PC-3 (cell line): ENCODE data around the gene ZMYND11. TPM values are rescaled to one million over a fixed set of nuclear protein-coding genes. Genes with fewer than 3 reads are reported as not detected.

Experiments
- ATAC-seq: fragments of 200-7000 bp; cut with Tn5 transposase; 2 replicates; pipeline ENCODE4 v1.9.1; 2020; ENCODE audit warnings: mild to moderate bottlenecking, moderate library complexity
- BruUV-seq: library from RNA; stranded (reverse); fragments of 400-500 nt; replicated peaks from 2 replicates; lab custom pipeline; 2021; lab: Mats Ljungman, UMichigan
- CTCF ChIA-PET: fragments of 300-600 bp; sonication (Branson Sonifier 250); formaldehyde crosslinking; loops from one replicate; lab custom pipeline; 2022; ENCODE audit warnings: antibody characterized with exemption; lab: Charles Lee
- POLR2A ChIA-PET: fragments of 300-600 bp; sonication (Branson Sonifier 250); formaldehyde crosslinking; loops from one replicate; lab custom pipeline; 2022; ENCODE audit warnings: antibody characterized with exemption; ENCODE audit not compliant: unreplicated experiment; lab: Charles Lee
- DNase-seq: peaks from one replicate; pipeline ENCODE4 v3.0.0-alpha.2; 2015
- H2AFZ ChIP-seq: fragments of 300-600 bp; sonication (generic); 2 replicates; pipeline ENCODE4 v1.6.0; 2016; ENCODE audit warnings: antibody characterized with exemption, low read length
- H3F3A ChIP-seq: fragments of 300-600 bp; sonication (generic); one replicate; pipeline ENCODE4 v1.6.0; 2017; ENCODE audit warnings: antibody characterized with exemption, low read length, control low read depth, mild to moderate bottlenecking; ENCODE audit not compliant: unreplicated experiment
- H3K27ac ChIP-seq: fragments of 300-600 bp; sonication (generic); 2 replicates; pipeline ENCODE4 v1.5.1; 2016; ENCODE audit warnings: mild to moderate bottlenecking, low read length
- H3K27me3 ChIP-seq: fragments of 300-600 bp; sonication (generic); 2 replicates; pipeline ENCODE4 v1.6.1; 2016; ENCODE audit warnings: low read length, mixed read lengths
- H3K36me3 ChIP-seq: fragments of 300-600 bp; sonication (generic); 2 replicates; pipeline ENCODE4 v1.6.1; 2016; ENCODE audit warnings: low read depth, mixed run types, low read length, mixed read lengths
- H3K4me1 ChIP-seq: fragments of 300-600 bp; sonication (generic); 2 replicates; pipeline ENCODE4 v1.5.1; 2016; ENCODE audit warnings: low read length; ENCODE audit not compliant: insufficient read depth
- H3K4me2 ChIP-seq: fragments of 300-600 bp; sonication (generic); 2 replicates; pipeline ENCODE4 v1.6.0; 2016; ENCODE audit warnings: low read length
- H3K4me3 ChIP-seq: fragments of 300-600 bp; sonication (generic); 2 replicates; pipeline ENCODE4 v1.5.1; 2016; ENCODE audit warnings: mild to moderate bottlenecking, low read length, mixed read lengths
- H3K79me2 ChIP-seq: fragments of 300-600 bp; sonication (generic); 2 replicates; pipeline ENCODE4 v1.6.1; 2017; ENCODE audit warnings: low read length, mixed read lengths
- H3K9ac ChIP-seq: fragments of 300-600 bp; sonication (generic); 2 replicates; pipeline ENCODE4 v1.6.0; 2016; ENCODE audit warnings: mild to moderate bottlenecking, low read length
- H3K9me2 ChIP-seq: fragments of 300-600 bp; sonication (generic); replicated peaks from 2 replicates; pipeline ENCODE4 v1.6.1; 2016; ENCODE audit warnings: mixed run types, low read length, mixed read lengths
- H3K9me3 ChIP-seq: fragments of 300-600 bp; sonication (generic); 2 replicates; pipeline ENCODE4 v1.6.1; 2016; ENCODE audit warnings: low read length, mixed read lengths
- H4K20me1 ChIP-seq: fragments of 300-600 bp; sonication (generic); 2 replicates; pipeline ENCODE4 v1.6.1; 2016; ENCODE audit warnings: low read length, mixed read lengths
- CTCF ChIP-seq: fragments of 300-600 bp; sonication (generic); conservative IDR thresholded peaks from 2 replicates; pipeline ENCODE4 v1.5.1; 2017; ENCODE audit warnings: antibody characterized with exemption, low read depth, mild to moderate bottlenecking, low read length
- EZH2 ChIP-seq: fragments of 300-600 bp; sonication (generic); IDR thresholded peaks from one replicate; pipeline ENCODE4 v1.6.1; 2017; ENCODE audit warnings: antibody characterized with exemption, mild to moderate bottlenecking, low read length; ENCODE audit not compliant: unreplicated experiment
- EZH2phosphoT487 ChIP-seq: fragments of 300-600 bp; sonication (generic); IDR thresholded peaks from 2 replicates; pipeline ENCODE4 v1.6.1; 2018; ENCODE audit warnings: mild to moderate bottlenecking, antibody characterized with exemption, low read length, borderline replicate concordance
- intact Hi-C: fragments of 100-400 bp; cut with micrococcal nuclease; formaldehyde crosslinking; loops from 2 replicates; pipeline ENCODE4 v1.9.0; 2023
- total RNA-seq: library from RNA; depleted of rRNA; stranded (reverse); fragments of >200 nt; gene quantifications from 2 replicates; pipeline ENCODE4 v1.2.3, GENCODE V29; 2014

The ZMYND11 gene
- total RNA-seq, 1 experiment from 2014 or later: 17.1 TPM

- ChIA-PET POLR2A (no interaction called here), CTCF (no interaction called here)
- Histone ChIP-seq H4K20me1 (no peaks in the 10 kb centered on the region), H3K9me2 (no peaks in the 10 kb centered on the region), H3K9me3 (no peaks in the 10 kb centered on the region), H3K4me1 (peaks cover 7% of the 10 kb centered on the region), H3K79me2 (no peaks in the 10 kb centered on the region), H2AFZ (no peak overlapping the region), H3F3A (no peaks in the 10 kb centered on the region), H3K4me2 (no peak overlapping the region), H3K9ac (no peak overlapping the region), H3K27me3 (no peaks in the 10 kb centered on the region), H3K36me3 (no peaks in the 10 kb centered on the region), H3K27ac (no peak overlapping the region), H3K4me3 (no peak overlapping the region)
- ATAC-seq: no peak
- DNase-seq: no peak
- TF ChIP-seq EZH2phosphoT487 (no peak), CTCF (no peak), EZH2 (no peak)
- intact Hi-C loops: no loop called here
- BruUV-seq: no TSS peak
Measured at GRCh38 chr10:96466-96865, 38.8 kb upstream of the ZMYND11 start.

DNA sequence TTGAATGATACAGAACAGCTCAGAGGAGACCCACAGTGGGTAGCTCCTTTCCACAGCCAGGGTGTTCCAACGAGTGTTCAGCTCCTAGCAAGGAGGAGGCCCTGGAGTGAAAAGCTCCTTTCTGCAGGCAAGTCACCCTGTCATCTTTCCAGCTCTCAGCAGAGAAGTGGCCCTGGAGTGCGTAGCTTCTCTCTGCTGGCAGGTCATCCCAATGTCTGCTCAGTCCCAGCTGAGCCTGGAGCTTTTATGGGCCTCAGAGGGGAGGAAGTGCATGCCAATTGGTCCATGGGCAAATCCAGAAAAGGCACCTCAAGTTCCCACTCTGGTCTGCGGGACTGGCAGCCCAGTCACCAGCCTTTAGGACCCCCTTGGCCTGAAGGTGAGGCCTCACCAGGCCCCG, 30.8 kb upstream of the ZMYND11 start:
- H3K27me3 ChIP-seq: no peaks in the 10 kb centered on the region
- DNase-seq (no peak), ATAC-seq (no peak)
- no peak overlapping the region for H3K27ac ChIP-seq
- H3K79me2 ChIP-seq: no peaks in the 10 kb centered on the region
- H3K9ac ChIP-seq: no peak overlapping the region
- ChIA-PET POLR2A (no interaction called here), CTCF (no interaction called here)
- BruUV-seq: no TSS peak
- H3K9me3 ChIP-seq: no peaks in the 10 kb centered on the region
- H2AFZ ChIP-seq: no peak overlapping the region
- H3K4me3 ChIP-seq: no peak overlapping the region
- intact Hi-C loops: no loop called here
- no peaks in the 10 kb centered on the region for H3K9me2 ChIP-seq
- no peak overlapping the region for H3K4me2 ChIP-seq
- TF ChIP-seq EZH2phosphoT487 (no peak), CTCF (no peak), EZH2 (no peak)
- no peaks in the 10 kb centered on the region for H4K20me1 ChIP-seq
- H3K36me3 ChIP-seq: no peaks in the 10 kb centered on the region
- no peaks in the 10 kb centered on the region for H3F3A ChIP-seq
- no peaks in the 10 kb centered on the region for H3K4me1 ChIP-seq

DNA sequence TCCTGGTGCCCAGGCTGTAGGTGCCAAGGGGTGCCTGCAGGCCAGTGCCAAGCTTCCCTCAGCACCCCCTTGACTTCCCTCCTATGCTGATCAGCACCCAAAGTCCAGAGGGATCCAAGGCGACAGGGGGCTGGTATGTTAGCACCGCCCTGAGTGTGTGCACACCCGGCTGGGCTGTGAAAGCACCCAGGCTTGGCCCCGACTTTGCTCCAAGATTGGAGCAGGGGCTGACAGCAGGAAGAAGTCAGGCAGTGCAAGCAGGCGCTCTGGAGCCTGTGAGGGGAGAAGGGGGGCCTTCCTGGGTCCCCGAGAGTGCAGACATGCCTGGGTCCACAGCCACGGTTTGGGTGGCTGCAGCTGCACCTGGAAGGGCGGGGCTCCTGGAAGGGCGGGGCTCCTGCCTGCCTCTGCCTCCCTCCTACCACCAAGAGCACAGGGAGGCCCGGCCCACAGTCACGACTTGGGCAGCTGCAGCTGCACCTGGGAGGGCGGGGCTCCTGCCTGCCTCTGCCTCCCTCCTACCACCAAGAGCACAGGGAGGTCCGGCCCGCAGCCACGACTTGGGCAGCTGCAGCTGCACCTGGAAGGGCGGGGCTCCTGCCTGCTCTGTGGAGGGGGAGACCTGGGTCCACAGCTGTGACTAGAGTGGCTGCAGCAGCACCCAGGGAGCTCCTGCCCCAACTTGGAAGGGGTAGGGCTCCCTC, 30.2 kb upstream of the ZMYND11 start:
- Histone ChIP-seq H3K9me2 (no peaks in the 10 kb centered on the region), H3K4me1 (no peaks in the 10 kb centered on the region), H3K27me3 (no peaks in the 10 kb centered on the region), H3K27ac (no peak overlapping the region), H3K79me2 (no peaks in the 10 kb centered on the region), H3K9me3 (no peaks in the 10 kb centered on the region), H3K36me3 (no peaks in the 10 kb centered on the region), H3F3A (no peaks in the 10 kb centered on the region), H3K9ac (no peak overlapping the region), H4K20me1 (no peaks in the 10 kb centered on the region), H3K4me3 (no peak overlapping the region), H2AFZ (no peak overlapping the region), H3K4me2 (no peak overlapping the region)
- ChIA-PET POLR2A (no interaction called here), CTCF (no interaction called here)
- DNase-seq (no peak), ATAC-seq (no peak)
- TF ChIP-seq EZH2 (no peak), CTCF (no peak), EZH2phosphoT487 (no peak)
- intact Hi-C loops: no loop called here
- BruUV-seq: no TSS peak
